ENCODE results near the gene TNNC2. TPM values are rescaled to one million over a fixed set of nuclear protein-coding genes. Genes with fewer than 3 reads are reported as not detected.
A peak's percentile ranks its signal among the peaks of the same experiment; 100 is the strongest.

The TNNC2 gene
- total and polyA plus RNA-seq, 9 of the 15 experiments (the other 6 are each of a cell fraction or from before 2014, with no cell fraction given): not detected

- intact Hi-C loops (cut with micrococcal nuclease): no loop called here
- no peak overlapping the region for H3K4me3 ChIP-seq
- no peaks in the 10 kb centered on the region for H3K27me3 ChIP-seq (ENCODE audit: control insufficient read depth in 2 of 2, insufficient read depth in 2 of 2, low read length in 2 of 2)
- no peaks in the 10 kb centered on the region for H3K9me1 ChIP-seq (ENCODE audit: control insufficient read depth, insufficient read depth, low read length)
- H3K4me1 ChIP-seq (replicated peaks in 1 of 2; ENCODE audit: control insufficient read depth in 2 of 2, insufficient read depth in 2 of 2, low read length in 2 of 2): peaks cover 0 to 19% of the 10 kb centered on the region in 2 experiments; a peak in 3 of 5 replicates
- H3K9me3 ChIP-seq (replicated peaks; ENCODE audit: control insufficient read depth, insufficient read depth, low read depth, low read length): no peaks in the 10 kb centered on the region
- ChIA-PET POLR2A (no interaction called here), CTCF (ENCODE audit: low intra/inter-chr PET ratio) (no interaction called here)
- 9% methylated on average over 4 of the region's 4 CpGs for WGBS (ENCODE audit: insufficient coverage, low coverage, missing lambda C conversion rate)
- in situ Hi-C loops (cut with MboI): no loop called here
- ATAC-seq (no peak; the same call in 2 of the 3 replicates), DNase-seq (ENCODE audit: extremely low read depth in 1 of 4, low spot score in 3 of 4) (no peak), FAIRE-seq (no peak)
- H3K36me3 ChIP-seq (ENCODE audit: control insufficient read depth, insufficient read depth, low read length): no peaks in the 10 kb centered on the region
- no peak overlapping the region for H3K9ac ChIP-seq (ENCODE audit: insufficient read depth in 1 of 2, low read depth in 2 of 2, low read length in 2 of 2)
- no peak overlapping the region for H3K27ac ChIP-seq (ENCODE audit: extremely low read depth, low read depth, low read length)
- no peaks in the 10 kb centered on the region for H4K20me1 ChIP-seq (replicated peaks; ENCODE audit: control insufficient read depth, insufficient read depth, low read length)
- no TSS peak for BruUV-seq (replicated peaks)
- no peak overlapping the region for H3K4me2 ChIP-seq (ENCODE audit: insufficient read depth, low read length)
- H2AFZ ChIP-seq (ENCODE audit: low read depth, low read length): no peak overlapping the region
- no peaks in the 10 kb centered on the region for H3K79me2 ChIP-seq (ENCODE audit: control insufficient read depth, insufficient read depth, low read length)
- no peak for TF ChIP-seq ZNF324 (CRISPR knock-in tag; IDR thresholded peaks at IDR 0.05)
- no peak for TF ChIP-seq POLR3A (IDR thresholded peaks at IDR 0.05; ENCODE audit: borderline replicate concordance, extremely low read depth, insufficient read depth, insufficient read length)
- peak; percentile 30 for TF ChIP-seq MEIS2 (IDR thresholded peaks at IDR 0.05; ENCODE audit: partially characterized antibody)
- no peak for TF ChIP-seq ZHX1 (conservative IDR thresholded peaks at IDR 0.05; ENCODE audit: low read length)
- no peak for TF ChIP-seq EP300 (IDR thresholded peaks at IDR 0.05; ENCODE audit: low read length)
- no peak for TF ChIP-seq UBTF (IDR thresholded peaks at IDR 0.05; ENCODE audit: borderline replicate concordance in 1 of 2, low read depth in 2 of 2, low read length in 2 of 2)
- peak; percentile 52 for TF ChIP-seq FOSL1 (tag; conservative IDR thresholded peaks at IDR 0.05)
- no peak for TF ChIP-seq MTF1 (CRISPR knock-in tag; IDR thresholded peaks at IDR 0.05; ENCODE audit: borderline replicate concordance)
- no peak for TF ChIP-seq ARHGAP35 (IDR thresholded peaks at IDR 0.05; ENCODE audit: partially characterized antibody)
- no peak for TF ChIP-seq ZBTB34 (CRISPR knock-in tag; IDR thresholded peaks at IDR 0.05)
- 0 out of 4 replicates have a peak, but pooled peaks of 1 of the 2 experiments have one; percentile 9 for TF ChIP-seq KDM1A (IDR thresholded peaks at IDR 0.05)
- TF ChIP-seq CTBP1 (IDR thresholded peaks at IDR 0.05; ENCODE audit: borderline replicate concordance): peak; percentile 13; the same call in 1 of the 2 replicates
These were observed 45.7 kb downstream of the TNNC2 start for GRCh38 chr20:45781391-45781931.

Measured in K562 (cell line).